Muscle layer of duodenum (tissue), 2 donors: ENCODE results near the gene PTPRE.
A peak's percentile ranks its signal among the peaks of the same experiment; 100 is the strongest.

ENCODE experiments used
- H3K27ac ChIP-seq: one replicate; pipeline ENCODE4 v1.7.0; 2013; ENCODE audit warnings: mild to moderate bottlenecking, low read length
- H3K27me3 ChIP-seq: one replicate; pipeline ENCODE4 v1.7.0; 2013; ENCODE audit warnings: low read depth, mild to moderate bottlenecking, control low read depth, low read length
- H3K36me3 ChIP-seq, 2 donors: one replicate each; pipeline ENCODE4 v1.7.0; 2013; ENCODE audit warnings: low read length in 2 of 2, control low read depth in 1 of 2, mild to moderate bottlenecking in 1 of 2; ENCODE audit not compliant: insufficient read depth in 2 of 2, control insufficient read depth in 1 of 2
- H3K4me1 ChIP-seq, 2 donors: one replicate each; pipeline ENCODE4 v1.7.0; 2013; ENCODE audit warnings: low read length in 2 of 2, mild to moderate bottlenecking in 2 of 2, control low read depth in 1 of 2, moderate library complexity in 1 of 2; ENCODE audit not compliant: insufficient read depth in 2 of 2, control insufficient read depth in 1 of 2
- H3K4me3 ChIP-seq, 2 donors: one replicate each; pipeline ENCODE4 v1.7.0; 2013; ENCODE audit warnings: low read length in 2 of 2, low read depth in 1 of 2, mild to moderate bottlenecking in 1 of 2
- H3K9me3 ChIP-seq, 2 donors: one replicate each; pipeline ENCODE4 v1.7.0; 2013; ENCODE audit warnings: low read length in 2 of 2, control low read depth in 1 of 2, mild to moderate bottlenecking in 1 of 2; ENCODE audit not compliant: control insufficient read depth in 1 of 2
- donor health status: healthy.

PTPRE gene

GRCh38 chr10:127897177-127897576, 9.7 kb upstream of the PTPRE start:
- Histone ChIP-seq H3K4me3 (no peak overlapping the region), H3K9me3 (peaks cover 0 to 5% of the 10 kb centered on the region in 2 donors), H3K27me3 (no peaks in the 10 kb centered on the region), H3K27ac (no peak overlapping the region), H3K4me1 (no peaks in the 10 kb centered on the region), H3K36me3 (no peaks in the 10 kb centered on the region)

DNA sequence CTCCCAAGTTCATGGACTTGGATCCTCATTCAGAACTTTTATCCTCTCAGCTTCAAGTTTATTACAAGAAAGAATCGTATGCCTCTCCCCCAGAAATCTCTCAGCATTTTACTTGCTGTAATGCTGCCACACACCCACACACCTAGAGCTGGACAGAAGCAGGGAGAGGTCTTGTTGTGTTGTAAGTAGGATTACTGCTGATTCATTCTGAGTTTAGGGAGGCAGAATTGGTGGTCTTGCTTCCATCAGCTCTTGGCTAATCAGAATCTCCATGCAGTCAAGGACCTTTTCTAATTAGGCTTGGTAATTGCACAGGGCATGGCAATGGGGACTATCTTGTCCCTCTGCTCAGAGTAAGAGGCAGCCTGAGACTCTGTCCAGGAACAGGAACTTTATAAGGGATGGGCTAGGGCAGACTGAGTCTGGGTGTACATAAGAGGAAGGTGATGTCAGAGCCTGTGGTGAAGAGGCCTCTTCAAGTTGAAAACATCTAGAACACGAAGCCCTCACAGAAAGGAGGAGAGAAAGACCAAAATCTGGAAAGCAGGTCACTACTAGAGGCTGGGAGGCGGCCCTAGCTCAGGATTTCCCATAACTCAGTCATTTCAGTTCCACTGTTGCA, 7.0 kb upstream of the PTPRE start:
- no peaks in the 10 kb centered on the region for H3K27me3 ChIP-seq
- no peaks in the 10 kb centered on the region for H3K4me1 ChIP-seq
- no peak overlapping the region for H3K4me3 ChIP-seq
- peaks cover 0 to 5% of the 10 kb centered on the region in 2 donors for H3K9me3 ChIP-seq
- H3K27ac ChIP-seq, result peak overlapping the region; percentile 0
- H3K36me3 ChIP-seq, result no peaks in the 10 kb centered on the region

DNA sequence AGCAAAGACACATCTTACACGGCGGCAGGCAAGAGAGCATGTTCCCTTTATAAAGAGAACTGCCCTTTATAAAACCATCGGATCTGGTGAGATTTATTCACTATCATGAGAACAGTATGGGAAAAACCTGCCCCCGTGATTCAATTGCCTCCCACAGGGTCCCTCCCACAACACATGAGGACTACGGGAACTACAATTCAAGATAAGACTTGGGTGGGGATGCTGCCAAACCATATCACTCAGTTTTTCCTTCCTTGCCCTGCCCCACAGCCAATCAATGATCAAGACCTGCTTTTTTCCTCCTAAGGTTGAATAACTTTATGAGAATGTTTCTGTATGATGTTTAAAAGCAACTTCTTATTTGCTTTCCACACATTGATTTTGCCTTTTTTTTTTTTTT, 3.1 kb upstream of the PTPRE start:
- no peaks in the 10 kb centered on the region for H3K36me3 ChIP-seq
- H3K9me3 ChIP-seq, result no peaks in the 10 kb centered on the region
- peaks cover 0 to 21% of the 10 kb centered on the region in 2 donors for H3K4me1 ChIP-seq
- no peak overlapping the region for H3K27ac ChIP-seq
- H3K27me3 ChIP-seq, result peaks cover 3% of the 10 kb centered on the region
- no peak overlapping the region for H3K4me3 ChIP-seq

DNA sequence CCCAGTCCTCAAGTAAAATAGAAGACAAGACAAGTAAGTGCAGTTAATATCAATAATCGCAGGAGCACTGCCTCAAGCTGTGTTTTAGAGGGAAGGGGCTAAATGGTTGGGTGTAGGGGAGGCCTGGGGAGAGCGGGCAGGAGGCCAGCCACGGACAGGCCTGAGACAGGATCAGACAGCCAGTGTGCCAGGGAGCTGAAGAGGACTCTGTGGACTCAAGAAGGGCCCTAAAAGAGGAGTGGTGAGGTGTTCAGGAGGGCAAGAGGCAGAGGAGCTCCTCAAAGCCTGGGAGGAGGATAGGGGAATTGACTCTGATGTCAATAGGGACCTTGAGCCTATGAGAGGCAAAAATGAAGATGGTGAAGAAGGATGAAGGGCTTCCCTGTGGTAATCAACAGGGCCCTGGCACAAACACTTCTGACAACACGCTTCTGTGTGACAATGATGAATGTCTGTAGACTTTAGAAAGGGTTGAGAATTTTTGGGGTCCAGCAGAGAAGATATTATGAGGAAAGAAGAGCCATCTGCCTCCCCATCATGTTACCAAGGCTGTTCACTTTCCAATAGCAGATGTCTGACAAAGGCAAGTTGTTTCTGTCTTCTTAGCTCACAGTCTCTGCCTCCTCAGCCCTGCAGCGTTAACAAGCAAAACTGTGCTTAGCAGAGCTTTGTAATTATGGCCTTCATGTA, 2.4 kb upstream of the PTPRE start:
- no peaks in the 10 kb centered on the region for H3K36me3 ChIP-seq
- H3K4me1 ChIP-seq, result peaks cover 0 to 23% of the 10 kb centered on the region in 2 donors
- no peaks in the 10 kb centered on the region for H3K9me3 ChIP-seq
- no peak overlapping the region for H3K4me3 ChIP-seq
- no peak overlapping the region for H3K27ac ChIP-seq
- peaks cover 3% of the 10 kb centered on the region for H3K27me3 ChIP-seq

DNA sequence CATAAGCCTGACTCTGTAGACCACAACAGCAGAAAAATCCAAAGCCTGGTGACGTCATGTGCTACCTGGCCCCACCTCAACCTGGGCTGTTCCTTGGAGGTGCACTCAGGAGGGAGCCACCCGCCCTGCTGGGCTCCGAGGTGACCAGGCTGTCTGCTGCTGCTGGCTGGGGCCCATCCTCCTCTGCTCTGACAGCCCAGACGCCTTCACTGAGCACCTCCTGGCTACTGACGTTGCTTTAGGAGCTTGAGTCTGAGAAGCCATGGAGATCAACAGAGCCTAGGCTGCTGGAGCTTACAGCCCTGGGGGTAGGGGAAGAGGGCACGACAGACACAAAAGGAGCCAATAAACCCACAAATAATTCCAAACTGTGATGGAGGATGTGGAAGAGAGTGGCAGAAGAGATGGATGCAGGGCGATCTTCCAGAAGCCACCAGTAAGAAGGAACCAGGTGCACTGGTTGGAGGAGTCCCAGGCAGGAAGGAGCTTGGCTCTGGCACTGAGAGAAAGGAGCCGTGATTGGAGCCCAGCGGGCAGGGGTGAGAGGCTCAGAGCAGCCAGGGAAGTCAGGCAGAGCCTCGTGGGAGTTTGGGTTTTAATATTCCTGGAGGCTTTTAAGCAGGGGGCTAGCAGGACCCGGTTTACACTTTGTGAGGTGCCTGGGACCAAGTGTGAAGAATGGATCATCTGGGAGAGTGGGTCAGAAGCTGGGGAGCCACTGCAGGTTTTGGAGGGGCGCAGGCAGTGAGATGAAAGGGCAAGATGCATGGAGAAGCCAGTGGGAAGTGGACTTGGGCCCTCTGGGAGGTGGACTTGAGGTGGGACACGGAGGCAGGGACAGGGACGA, 1.7 kb upstream of the PTPRE start:
- no peak overlapping the region for H3K27ac ChIP-seq
- peaks cover 3% of the 10 kb centered on the region for H3K27me3 ChIP-seq
- no peak overlapping the region for H3K4me3 ChIP-seq
- no peaks in the 10 kb centered on the region for H3K9me3 ChIP-seq
- peaks cover 0 to 23% of the 10 kb centered on the region in 2 donors for H3K4me1 ChIP-seq
- no peaks in the 10 kb centered on the region for H3K36me3 ChIP-seq

DNA sequence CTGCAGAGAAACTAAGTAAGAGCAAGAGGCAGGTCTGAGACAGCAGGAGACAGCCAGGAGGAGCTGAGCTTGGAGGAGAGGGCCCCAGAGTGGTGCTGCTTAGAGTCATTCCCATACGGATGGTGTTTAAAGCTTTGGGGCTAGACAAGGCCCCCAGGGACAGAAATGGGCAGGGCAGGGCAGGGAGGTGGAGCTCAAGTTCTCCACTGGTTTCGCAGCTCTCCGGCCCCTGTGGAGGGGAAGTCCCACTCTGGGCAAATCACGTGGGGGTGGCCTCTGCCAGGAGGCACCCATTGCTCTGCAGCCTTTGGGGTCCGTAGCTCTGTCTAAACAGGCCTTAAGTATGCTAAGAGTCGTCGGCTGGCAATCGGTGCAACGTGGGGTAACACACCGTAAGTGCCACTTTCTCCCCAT, 1.0 kb upstream of the PTPRE start:
- peak overlapping the region; percentile 60 for H3K27ac ChIP-seq
- H3K27me3 ChIP-seq, result peaks cover 3% of the 10 kb centered on the region

DNA sequence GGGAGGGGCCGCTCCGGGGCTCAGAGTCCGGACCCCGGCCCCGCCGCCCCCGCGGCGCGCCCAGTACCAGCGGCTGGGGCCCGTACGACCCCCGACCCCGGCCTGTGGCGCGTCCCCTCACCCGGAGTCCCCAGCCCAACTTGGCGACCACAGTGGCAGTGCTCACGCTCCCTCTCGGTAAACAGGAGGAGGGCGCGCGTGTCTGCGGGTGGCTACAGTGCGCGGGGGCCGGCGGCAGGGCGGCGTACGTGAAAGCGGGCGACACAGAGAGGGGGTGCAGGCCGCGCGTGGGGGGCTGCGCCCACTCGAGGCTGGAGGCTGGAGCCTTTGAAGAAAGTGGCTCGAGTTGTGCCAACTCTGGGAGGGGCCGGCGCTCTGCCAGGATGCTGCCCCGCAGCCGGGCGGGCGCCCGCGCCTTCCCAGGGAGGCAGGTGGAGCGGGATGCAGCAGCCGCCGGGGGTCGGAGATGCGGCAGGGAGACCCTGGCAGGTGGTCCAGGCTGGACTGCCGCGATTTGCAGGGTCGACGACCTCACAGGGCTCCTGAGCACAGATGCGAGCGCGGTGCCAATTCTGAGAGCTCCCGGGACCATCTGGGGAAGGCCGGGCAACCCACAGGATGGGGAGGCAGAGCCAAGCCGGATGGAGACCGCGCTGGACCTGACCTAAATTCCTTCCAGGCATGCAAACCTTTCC, 655 bp downstream of the PTPRE start:
- Histone ChIP-seq H3K9me3 (no peaks in the 10 kb centered on the region), H3K36me3 (no peaks in the 10 kb centered on the region), H3K27ac (peak overlapping the region; percentile 65), H3K27me3 (peaks cover 3% of the 10 kb centered on the region), H3K4me1 (peaks cover 0 to 23% of the 10 kb centered on the region in 2 donors), H3K4me3 (peak overlapping the region; percentile 55 to 66)

More for the DNA sequence above, 1.0 kb upstream of the PTPRE start:
- H3K4me3 ChIP-seq, result no peak overlapping the region
- H3K9me3 ChIP-seq, result no peaks in the 10 kb centered on the region
- peaks cover 0 to 23% of the 10 kb centered on the region in 2 donors for H3K4me1 ChIP-seq
- no peaks in the 10 kb centered on the region for H3K36me3 ChIP-seq

- Histone ChIP-seq H3K27me3 (peaks cover 3% of the 10 kb centered on the region), H3K9me3 (no peaks in the 10 kb centered on the region), H3K4me3 (peak overlapping the region; percentile 55 to 66), H3K4me1 (peaks cover 0 to 23% of the 10 kb centered on the region in 2 donors), H3K27ac (peak overlapping the region; percentile 65), H3K36me3 (no peaks in the 10 kb centered on the region)
Measured at GRCh38 chr10:127908106-127908958, 1.4 kb downstream of the PTPRE start.

GRCh38 chr10:127908959-127909267, 2.0 kb downstream of the PTPRE start:
- Histone ChIP-seq H3K4me1 (peaks cover 0 to 23% of the 10 kb centered on the region in 2 donors), H3K9me3 (no peaks in the 10 kb centered on the region), H3K36me3 (no peaks in the 10 kb centered on the region), H3K27ac (no peak overlapping the region), H3K4me3 (no peak overlapping the region), H3K27me3 (peaks cover 3% of the 10 kb centered on the region)

DNA sequence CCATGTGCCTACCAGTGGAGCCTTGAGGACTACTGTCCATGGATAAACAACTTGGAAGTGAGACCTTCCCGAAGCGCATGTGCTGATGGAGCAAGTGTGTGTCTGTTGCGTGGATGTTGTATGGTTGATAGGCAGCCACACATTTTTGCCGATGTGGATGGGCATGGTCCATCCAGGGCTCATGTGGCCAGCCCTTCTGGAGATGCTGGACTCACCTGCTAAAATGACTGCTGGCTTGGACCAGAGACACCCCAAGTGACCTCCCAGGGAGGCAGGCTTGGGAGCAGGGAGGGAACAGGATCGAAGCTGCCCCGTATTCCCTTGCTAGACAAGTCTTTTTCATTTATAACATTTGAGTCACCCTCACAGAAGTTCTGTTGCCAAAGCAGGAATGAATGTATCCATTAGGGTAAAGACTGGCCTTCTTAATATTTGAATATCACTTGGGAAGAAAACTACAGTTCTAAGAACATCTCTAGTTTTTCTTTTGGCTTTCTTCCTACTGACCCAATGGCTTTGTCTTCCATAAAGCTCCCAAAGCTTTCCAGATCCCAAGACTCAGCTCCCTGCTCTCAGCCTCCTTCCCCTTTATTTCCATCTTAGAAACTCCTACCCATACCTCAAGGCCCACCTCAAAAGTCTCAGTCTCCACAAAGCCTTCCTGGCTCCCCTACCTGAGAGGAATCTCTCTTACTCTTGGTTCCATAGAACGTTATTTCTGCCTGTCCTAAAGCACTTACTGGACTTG, 3.0 kb downstream of the PTPRE start:
- peaks cover 0 to 23% of the 10 kb centered on the region in 2 donors for H3K4me1 ChIP-seq
- no peaks in the 10 kb centered on the region for H3K36me3 ChIP-seq
- peaks cover 3% of the 10 kb centered on the region for H3K27me3 ChIP-seq
- no peak overlapping the region for H3K4me3 ChIP-seq
- no peaks in the 10 kb centered on the region for H3K9me3 ChIP-seq
- H3K27ac ChIP-seq, result no peak overlapping the region
